IPS-20b (cell line): ENCODE results near the gene DNMT3B.
"Not testable (repeated sequence)": the region's sequence is repeated elsewhere in the genome, so short reads cannot be mapped to it uniquely, and the experiment has no call there.

ENCODE experiments used
- H3K27ac ChIP-seq: one replicate; pipeline ENCODE4 v1.5.1; 2013; ENCODE audit warnings: low read length
- H3K27me3 ChIP-seq: 2 replicates; pipeline ENCODE4 v1.6.1; 2013; ENCODE audit warnings: mild to moderate bottlenecking, low read length, inconsistent platforms; ENCODE audit not compliant: insufficient read depth
- H3K36me3 ChIP-seq: 2 replicates; pipeline ENCODE4 v1.6.1; 2013; ENCODE audit warnings: low read depth, mild to moderate bottlenecking, inconsistent platforms, low read length, moderate library complexity; ENCODE audit not compliant: insufficient read depth
- H3K4me1 ChIP-seq: 2 replicates; pipeline ENCODE4 v1.6.1; 2013; ENCODE audit warnings: mild to moderate bottlenecking, control low read depth, inconsistent platforms, low read length, moderate library complexity; ENCODE audit not compliant: insufficient read depth
- H3K4me3 ChIP-seq: 2 replicates; pipeline ENCODE4 v1.5.1; 2013; ENCODE audit warnings: mild to moderate bottlenecking, low read length, inconsistent platforms
- H3K9ac ChIP-seq: 2 replicates; pipeline ENCODE4 v1.6.1; 2013; ENCODE audit warnings: low read depth, mild to moderate bottlenecking, inconsistent platforms, low read length, moderate library complexity
- H3K9me3 ChIP-seq: 2 replicates; pipeline ENCODE4 v1.6.1; 2013; ENCODE audit warnings: mild to moderate bottlenecking, low read depth, low read length, inconsistent platforms; ENCODE audit not compliant: insufficient read depth

Gene DNMT3B

DNA sequence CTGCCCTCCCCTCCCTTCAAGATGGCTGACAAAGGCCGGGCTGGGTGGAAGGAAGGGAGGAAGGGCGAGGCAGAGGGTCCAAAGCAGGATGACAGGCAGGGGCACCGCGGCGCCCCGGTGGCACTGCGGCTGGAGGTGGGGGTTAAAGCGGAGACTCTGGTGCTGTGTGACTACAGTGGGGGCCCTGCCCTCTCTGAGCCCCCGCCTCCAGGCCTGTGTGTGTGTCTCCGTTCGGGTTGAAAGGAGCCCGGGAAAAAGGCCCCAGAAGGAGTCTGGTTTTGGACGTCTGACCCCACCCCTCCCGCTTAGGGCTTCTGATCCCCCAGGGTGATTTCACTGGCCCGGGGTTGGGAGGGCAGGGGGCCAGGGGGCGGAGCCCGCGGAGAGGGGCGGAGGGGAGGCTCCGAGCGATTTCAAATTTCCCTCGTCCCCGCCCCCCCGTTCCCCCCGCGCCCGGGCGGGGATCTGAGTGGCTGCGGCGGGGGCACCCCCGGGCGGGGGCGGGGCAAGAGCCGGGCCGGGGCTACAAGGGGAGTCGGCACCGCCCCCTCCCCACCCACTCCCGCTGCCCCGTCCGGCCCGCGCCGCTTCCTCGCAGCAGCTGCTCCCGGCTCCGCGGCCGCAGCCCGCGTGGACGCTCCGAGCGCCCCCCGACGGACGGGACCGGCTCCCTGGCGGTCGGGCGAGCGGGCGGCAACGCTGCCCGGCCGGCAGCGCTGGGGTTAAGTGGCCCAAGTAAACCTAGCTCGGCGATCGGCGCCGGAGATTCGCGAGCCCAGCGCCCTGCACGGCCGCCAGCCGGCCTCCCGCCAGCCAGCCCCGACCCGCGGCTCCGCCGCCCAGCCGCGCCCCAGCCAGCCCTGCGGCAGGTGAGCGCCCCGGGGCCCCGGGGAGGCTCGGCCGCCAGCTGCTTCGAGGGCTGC, at the start of gene DNMT3B:
DNMT3B (plus strand) TSS at position 555 of the 923 bp plus-strand sequence. CDS start 17,939 bp downstream, outside the sequence.
- Histone ChIP-seq H3K4me1 (peaks cover 27% of the 10 kb centered on the region), H3K27ac (peak within 1 kb of the TSS; percentile 19), H3K36me3 (peaks cover 34% of the 10 kb centered on the region), H3K4me3 (peak within 1 kb of the TSS; percentile 89), H3K9ac (peak within 1 kb of the TSS; percentile 88), H3K27me3 (no peaks in the 10 kb centered on the region), H3K9me3 (no peaks in the 10 kb centered on the region)

DNA sequence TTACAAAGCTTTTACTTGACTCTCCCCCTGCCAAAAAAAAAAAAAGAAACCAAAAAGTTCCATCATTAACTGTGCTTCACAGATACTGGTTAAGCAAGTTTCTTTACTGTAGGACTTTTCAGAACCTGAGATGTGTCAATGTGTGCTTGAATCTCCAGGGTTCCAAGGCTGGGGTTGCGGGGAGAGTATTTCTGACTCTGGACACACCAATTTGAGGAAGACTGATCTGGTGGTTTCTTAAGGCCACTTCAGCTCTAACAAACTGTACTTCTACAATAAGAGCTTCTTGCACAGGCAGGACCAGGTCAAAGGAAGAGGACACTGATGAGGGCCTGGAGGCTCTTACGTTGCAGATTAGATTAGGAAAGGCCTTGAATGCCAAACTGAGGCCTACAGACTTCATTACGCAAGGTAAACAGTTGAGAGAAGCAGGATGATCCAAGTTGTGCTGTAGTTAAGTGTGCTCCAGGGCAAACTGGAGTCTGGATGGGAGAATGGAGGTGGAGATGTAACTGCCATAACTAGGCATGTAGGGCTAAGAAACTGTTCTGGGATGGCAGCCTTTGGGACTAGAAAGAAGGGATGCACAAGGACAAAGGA, 43.3 kb upstream of the DNMT3B start:
- Histone ChIP-seq H3K9me3 (no peaks in the 10 kb centered on the region), H3K9ac (no peak overlapping the region), H3K27me3 (no peaks in the 10 kb centered on the region), H3K27ac (no peak overlapping the region), H3K4me1 (no peaks in the 10 kb centered on the region), H3K4me3 (no peak overlapping the region), H3K36me3 (peaks cover 12% of the 10 kb centered on the region)

DNA sequence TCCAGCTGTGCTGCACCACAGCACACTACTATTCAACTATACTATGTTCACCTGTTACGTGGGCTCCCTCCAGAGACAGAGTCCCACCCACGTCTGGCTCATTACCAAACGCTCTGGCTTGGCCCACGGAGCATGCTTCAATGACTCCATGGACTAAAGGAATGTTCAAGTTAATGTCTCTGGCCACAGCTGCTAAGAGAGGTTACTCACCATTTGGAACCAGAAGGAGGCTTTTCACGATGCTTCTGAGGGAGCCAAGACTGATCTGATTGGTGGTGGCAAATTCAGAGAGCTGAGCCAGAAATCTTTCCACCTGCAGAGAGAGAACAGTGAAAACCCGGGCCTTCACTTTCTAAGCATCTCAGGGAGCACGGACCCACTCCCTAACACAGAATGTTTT, 34.5 kb upstream of the DNMT3B start:
- peaks cover 6% of the 10 kb centered on the region; the same call in 1 of the 2 replicates for H3K4me1 ChIP-seq
- no peaks in the 10 kb centered on the region for H3K9me3 ChIP-seq
- no peaks in the 10 kb centered on the region for H3K27me3 ChIP-seq
- peaks cover 25% of the 10 kb centered on the region for H3K36me3 ChIP-seq
- no peak overlapping the region for H3K9ac ChIP-seq
- no peak overlapping the region for H3K27ac ChIP-seq
- no peak overlapping the region for H3K4me3 ChIP-seq

DNA sequence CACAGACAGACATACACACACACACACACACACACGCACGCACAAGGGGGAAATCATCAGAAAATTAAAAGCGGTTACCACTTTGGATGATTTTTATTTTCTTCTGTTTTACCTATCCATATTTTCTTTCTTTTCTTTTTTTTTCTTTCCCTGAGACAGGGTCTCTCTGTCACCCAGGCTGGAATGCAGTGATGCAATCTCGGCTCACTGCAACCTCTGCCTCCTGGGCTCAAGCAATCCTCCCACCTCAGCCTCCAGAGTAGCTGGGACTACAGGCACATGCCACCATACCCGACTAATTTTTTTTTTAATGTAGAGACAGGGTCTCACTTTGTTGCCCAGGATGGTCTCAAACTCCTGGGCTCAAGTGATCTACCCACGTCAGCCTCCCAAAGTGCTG, 33.8 kb upstream of the DNMT3B start:
- H3K4me3 ChIP-seq, H3K27ac ChIP-seq, H3K9ac ChIP-seq, H3K9me3 ChIP-seq, H3K27me3 ChIP-seq, H3K4me1 ChIP-seq: not testable (repeated sequence)
- H3K36me3 ChIP-seq: peaks cover 25% of the 10 kb centered on the region

DNA sequence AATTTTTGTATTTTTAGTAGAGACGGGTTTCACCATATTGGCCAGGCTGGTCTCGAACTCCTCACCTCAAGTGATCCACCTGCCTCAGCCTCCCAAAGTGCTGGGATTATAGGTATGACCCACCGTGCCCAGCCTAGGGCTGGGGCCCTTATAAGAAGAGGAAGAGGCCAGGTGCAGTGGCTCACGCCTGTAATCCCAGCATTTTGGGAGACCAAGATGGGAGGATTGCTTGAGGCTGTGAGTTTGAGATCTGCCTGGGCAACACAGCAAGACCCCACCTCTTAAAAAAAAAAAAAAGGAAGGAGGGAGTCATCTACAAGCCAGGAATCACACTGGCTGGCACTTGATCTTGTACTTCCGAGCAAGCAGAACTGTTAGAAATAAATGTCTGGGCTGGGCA, 32.9 kb upstream of the DNMT3B start:
- H3K27ac ChIP-seq, H3K4me1 ChIP-seq, H3K9me3 ChIP-seq, H3K27me3 ChIP-seq, H3K9ac ChIP-seq, H3K4me3 ChIP-seq: not testable (repeated sequence)
- H3K36me3 ChIP-seq: peaks cover 25% of the 10 kb centered on the region

DNA sequence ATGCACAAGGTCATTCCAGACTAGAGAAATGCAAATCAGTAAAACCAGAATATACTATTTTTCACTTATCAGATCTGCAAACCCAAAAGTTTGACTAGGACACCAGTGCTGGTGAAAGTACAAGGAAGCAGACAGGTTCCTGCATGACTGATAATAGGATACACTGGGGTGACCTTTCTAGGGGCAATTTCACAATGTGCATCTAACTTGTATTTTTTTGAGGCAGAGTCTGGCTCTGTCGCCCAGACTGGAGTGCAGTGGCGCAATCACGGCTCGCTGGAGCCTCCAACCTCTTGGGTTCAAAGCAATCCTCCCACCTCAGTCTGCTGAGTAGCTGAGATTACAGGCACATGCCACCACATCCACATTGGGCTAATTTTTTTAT, 30.3 kb upstream of the DNMT3B start:
- H3K36me3 ChIP-seq: peaks cover 10% of the 10 kb centered on the region; the same call in 1 of the 2 replicates
- peak overlapping the region; percentile 13 for H3K27ac ChIP-seq
- no peaks in the 10 kb centered on the region for H3K9me3 ChIP-seq
- no peak overlapping the region for H3K4me3 ChIP-seq
- peaks cover 6% of the 10 kb centered on the region; the same call in 1 of the 2 replicates for H3K4me1 ChIP-seq
- no peak overlapping the region for H3K9ac ChIP-seq
- H3K27me3 ChIP-seq: no peaks in the 10 kb centered on the region

DNA sequence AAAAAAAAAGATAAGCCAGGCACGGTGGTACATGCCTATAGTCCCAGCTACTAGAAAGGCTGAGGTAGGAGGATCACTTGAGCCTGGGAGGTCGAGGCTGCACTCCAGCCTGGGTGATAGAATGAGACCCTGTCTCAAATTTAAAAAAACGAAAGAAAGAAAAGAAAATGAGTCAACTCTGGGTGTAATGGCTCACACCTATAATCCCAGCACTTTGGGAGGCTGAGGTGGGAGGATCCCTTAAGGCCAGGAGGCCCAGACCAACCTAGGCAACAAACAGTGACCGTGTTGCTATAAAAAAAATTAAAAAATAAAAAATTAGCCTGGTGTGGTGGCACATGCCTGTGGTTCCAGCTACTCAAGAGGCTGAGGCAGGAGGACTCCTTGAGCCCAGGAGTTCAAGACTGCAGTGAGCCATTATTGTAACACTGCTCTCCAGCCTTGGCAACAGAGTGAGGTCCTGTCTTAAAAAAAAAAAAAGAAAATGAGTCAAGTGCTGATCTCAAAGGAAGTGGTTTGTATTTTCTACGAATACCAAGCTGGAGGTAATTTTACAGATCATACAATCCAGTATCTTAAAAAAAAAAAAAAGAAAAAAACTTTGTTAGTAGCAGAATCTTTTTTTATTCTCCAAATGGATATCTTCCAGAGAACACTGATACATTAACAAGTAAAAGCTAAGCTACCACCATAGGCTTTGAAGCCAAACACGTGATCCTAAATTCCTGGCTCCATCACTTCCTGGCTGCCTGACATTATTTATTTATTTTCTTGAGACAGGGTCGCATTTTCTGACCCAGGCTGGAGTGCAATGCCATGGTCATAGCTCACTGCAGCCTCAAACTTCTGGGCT, 24.6 kb upstream of the DNMT3B start:
- H3K4me3 ChIP-seq: no peak overlapping the region
- H3K27ac ChIP-seq: no peak overlapping the region
- H3K27me3 ChIP-seq: no peaks in the 10 kb centered on the region
- H3K4me1 ChIP-seq: no peaks in the 10 kb centered on the region
- no peak overlapping the region for H3K9ac ChIP-seq
- no peaks in the 10 kb centered on the region for H3K9me3 ChIP-seq
- no peaks in the 10 kb centered on the region for H3K36me3 ChIP-seq

DNA sequence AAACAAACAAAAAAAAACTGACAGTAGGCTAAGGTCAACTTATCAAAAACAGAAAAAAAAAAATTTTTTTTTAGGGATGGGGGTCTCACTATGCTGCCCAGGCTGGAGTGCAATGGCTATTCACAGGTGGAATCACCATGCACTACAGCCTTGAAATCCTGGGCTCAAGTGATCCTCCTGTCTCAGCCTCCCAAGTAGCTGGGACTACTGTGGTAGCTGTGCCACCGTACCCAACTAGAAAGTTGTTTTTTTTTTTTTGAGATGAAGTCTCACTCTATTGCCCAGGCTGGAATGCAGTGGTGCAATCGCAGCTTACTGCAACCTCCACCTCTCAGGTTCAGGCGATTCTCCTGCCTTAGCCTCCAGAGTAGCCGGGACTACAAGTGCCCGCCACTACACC, 21.0 kb upstream of the DNMT3B start:
- no peaks in the 10 kb centered on the region for H3K27me3 ChIP-seq
- no peaks in the 10 kb centered on the region for H3K9me3 ChIP-seq
- peaks cover 3% of the 10 kb centered on the region; the same call in 1 of the 2 replicates for H3K4me1 ChIP-seq
- H3K4me3 ChIP-seq: no peak overlapping the region
- H3K27ac ChIP-seq: no peak overlapping the region
- H3K36me3 ChIP-seq: no peaks in the 10 kb centered on the region
- H3K9ac ChIP-seq: no peak overlapping the region

DNA sequence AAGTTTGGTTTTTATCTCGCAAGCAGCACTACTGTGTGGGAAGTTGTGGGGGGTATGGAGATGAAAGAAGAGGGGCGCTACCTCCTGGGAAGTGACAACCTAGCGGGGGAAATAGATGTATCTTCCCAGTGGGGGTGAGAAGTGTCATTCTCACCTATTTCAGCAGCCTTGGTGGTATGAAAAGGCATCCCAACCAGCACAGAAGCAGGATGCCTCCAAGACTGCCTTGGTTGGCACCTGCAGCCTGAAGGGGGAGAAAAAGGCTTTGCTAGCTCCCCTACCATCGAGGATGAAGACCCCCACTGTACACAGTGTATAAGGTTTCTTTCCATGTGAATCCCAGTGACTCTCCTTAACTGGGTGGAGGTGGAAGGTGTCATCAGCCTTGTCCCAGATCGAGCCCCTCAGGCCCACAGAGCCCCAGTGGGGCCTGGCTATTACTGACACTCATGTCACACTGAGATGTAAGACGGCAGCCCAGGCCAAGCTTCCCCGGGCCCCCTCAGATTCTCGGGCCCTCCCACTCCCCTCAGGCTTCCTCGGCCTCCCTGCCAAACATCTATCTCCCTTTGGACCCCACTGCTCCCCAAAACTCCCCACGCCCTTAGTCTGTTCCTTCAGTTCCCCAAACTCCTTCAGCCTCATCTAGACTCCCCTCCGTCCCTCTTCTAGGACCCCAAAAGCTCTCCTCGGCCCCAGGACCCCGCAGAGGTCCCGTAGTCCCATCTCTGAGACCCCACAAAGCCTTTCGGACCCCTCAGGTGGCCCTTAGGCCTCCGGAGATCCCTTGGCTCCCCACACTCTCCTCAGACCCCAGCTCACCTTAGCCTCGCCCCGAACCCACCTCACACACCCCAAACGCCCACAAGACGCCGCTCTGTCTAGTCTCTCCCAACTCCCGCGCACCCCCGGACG, 19.6 kb upstream of the DNMT3B start:
- H3K36me3 ChIP-seq: no peaks in the 10 kb centered on the region
- peak overlapping the region; percentile 87 for H3K9ac ChIP-seq
- peak overlapping the region; percentile 76 for H3K4me3 ChIP-seq
- no peak overlapping the region for H3K27ac ChIP-seq
- no peaks in the 10 kb centered on the region for H3K9me3 ChIP-seq
- H3K27me3 ChIP-seq: no peaks in the 10 kb centered on the region
- H3K4me1 ChIP-seq: peaks cover 3% of the 10 kb centered on the region; the same call in 1 of the 2 replicates

DNA sequence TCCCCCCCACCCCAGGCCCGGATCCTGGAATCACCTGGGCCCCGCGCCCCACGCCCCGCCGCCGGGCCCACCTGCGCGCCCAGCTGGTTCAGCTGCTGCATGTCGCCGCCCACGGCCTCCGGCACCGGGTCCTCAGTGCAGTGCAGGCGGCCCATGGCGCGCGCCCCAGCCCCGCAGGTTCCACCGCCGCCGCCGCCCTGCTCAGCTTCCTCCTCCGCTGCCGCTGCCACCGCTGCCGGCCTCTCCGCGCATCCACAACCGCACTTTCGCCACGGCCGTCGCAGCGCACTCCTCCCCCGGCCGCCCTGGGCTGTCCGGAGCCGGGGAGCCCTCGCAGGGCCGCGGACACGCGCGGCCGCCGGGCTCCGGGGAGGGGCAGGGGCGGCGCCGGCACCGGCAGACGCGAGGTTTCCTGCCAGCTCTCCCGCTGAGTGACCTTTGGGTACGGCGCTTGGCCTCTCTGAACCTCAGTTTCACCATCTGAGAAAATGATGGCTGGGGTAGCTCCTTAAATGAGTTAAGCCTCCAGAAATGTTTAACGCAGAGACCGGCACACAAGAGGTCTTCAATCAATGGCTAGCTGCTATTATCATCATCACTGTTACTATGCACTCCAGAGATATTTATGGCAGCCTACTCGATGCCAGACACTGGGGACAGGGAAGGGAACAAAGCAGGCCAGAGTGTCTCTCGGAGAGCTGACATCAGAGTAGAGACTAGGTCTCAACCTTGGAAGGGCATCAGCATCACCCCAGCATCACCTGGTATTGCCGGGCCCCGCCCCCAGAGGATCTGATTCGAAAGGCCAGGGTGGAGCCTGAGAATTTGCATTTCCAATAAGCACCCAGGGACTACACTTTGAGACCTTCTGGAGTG, 18.7 kb upstream of the DNMT3B start, which contains the start of gene COMMD7:
COMMD7 (minus strand) TSS at position 231 of the 876 bp plus-strand sequence; CDS start at position 155, 76 bp downstream.
- H3K4me3 ChIP-seq: peak within 1 kb of the TSS; percentile 76
- H3K27ac ChIP-seq: no peak within 1 kb of the TSS
- peaks cover 3% of the 10 kb centered on the region; the same call in 1 of the 2 replicates for H3K4me1 ChIP-seq
- no peaks in the 10 kb centered on the region for H3K36me3 ChIP-seq
- H3K27me3 ChIP-seq: no peaks in the 10 kb centered on the region
- no peaks in the 10 kb centered on the region for H3K9me3 ChIP-seq
- H3K9ac ChIP-seq: peak within 1 kb of the TSS; percentile 87
